Adipose tissue (tissue), 3 donors: ENCODE results near the gene DPYSL4. TPM values are rescaled to one million over a fixed set of nuclear protein-coding genes. Genes with fewer than 3 reads are reported as not detected.
"Not testable (repeated sequence)": the region's sequence is repeated elsewhere in the genome, so short reads cannot be mapped to it uniquely, and the experiment has no call there.

Source experiments
- H3K27ac ChIP-seq: one replicate; pipeline ENCODE4 v1.5.1; 2013; ENCODE audit warnings: low read depth, low read length
- WGBS, 3 donors: extraction: QIAGEN DNeasy Blood & Tissue Kit; methylation state at CpG; one replicate each; pipeline ENCODE4 v1.1.7; 2013; 5-methylcytosine and 5-hydroxymethylcytosine counted together
- polyA plus RNA-seq, 3 donors: library from polyadenylated mRNA; stranded (reverse); fragments of 200-250 nt; gene quantifications; one replicate each; pipeline ENCODE4 v1.2.3, GENCODE V29; 2013
- donor health status: healthy with polysubstance abuse.
- donor health status: Bipolar disorder and iron deficiency.
- donor health status: healthy.

The DPYSL4 gene
- polyA plus RNA-seq, 3 donors = 0.54 to 0.82 (median 0.67) TPM

DNA sequence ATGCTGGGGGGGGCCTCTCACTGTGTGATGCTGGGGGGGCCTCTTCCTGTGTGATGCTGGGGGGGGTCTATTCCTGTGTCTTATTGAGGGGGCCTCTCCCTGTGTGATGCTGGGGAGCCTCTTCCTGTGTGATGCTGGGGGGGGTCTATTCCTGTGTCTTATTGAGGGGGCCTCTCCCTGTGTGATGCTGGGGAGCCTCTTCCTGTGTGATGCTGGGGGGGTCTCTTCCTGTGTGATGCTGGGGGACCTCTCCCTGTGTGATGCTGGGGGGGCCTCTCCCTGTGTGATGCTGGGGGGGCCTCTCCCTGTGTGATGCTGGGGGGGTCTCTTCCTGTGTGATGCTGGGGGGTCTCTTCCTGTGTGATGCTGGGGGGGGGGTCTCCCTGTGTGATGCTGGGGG lies 26.5 kb upstream of the DPYSL4 start:
- not testable (repeated sequence) for H3K27ac ChIP-seq

GRCh38 chr10:132160834-132161622 lies 25.7 kb upstream of the DPYSL4 start:
- WGBS, 3 donors = 81 to 88% (median 85%) methylated on average over 1 to 4 of the region's 4 CpGs

DNA sequence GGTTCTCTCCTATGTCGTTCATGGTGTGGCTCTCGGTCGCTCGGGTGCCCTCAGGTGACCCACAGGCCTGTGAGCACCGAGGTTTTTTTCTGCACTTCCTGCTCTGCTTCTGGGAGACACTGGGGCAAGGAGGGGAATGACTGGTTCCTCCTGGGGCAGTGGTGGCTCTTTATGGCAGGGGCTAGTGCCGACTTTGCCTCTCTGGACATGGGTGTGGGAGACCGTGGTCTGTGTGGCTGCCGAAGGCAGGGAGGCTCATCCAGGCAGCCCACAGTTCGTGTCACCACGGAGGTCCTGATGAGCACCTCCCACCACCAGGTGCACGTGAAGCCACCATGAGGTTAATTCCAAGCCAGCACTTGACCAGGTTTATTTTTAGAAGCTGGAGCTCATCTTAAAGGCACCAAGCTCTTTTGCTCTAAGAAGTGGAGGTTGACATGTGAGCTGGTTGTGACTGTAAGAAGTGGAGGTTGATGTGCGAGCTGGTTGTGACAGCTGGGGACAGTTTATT lies 24.7 kb upstream of the DPYSL4 start:
- no peak overlapping the region for H3K27ac ChIP-seq
- 46 to 48% (median 46%) methylated on average over 12 of the region's 12 CpGs for WGBS, 3 donors

More at GRCh38 chr10:132160834-132161622, 25.7 kb upstream of the DPYSL4 start:
- not testable (repeated sequence) for H3K27ac ChIP-seq

GRCh38 chr10:132162590-132163277 lies 24.0 kb upstream of the DPYSL4 start:
- H3K27ac ChIP-seq = no peak overlapping the region
- 33 to 58% (median 44%) methylated on average over 10 of the region's 10 CpGs for WGBS, 3 donors

GRCh38 chr10:132163278-132163765 lies 23.4 kb upstream of the DPYSL4 start:
- no peak overlapping the region for H3K27ac ChIP-seq
- 33 to 55% (median 35%) methylated on average over 14 to 16 of the region's 16 CpGs for WGBS, 3 donors

DNA sequence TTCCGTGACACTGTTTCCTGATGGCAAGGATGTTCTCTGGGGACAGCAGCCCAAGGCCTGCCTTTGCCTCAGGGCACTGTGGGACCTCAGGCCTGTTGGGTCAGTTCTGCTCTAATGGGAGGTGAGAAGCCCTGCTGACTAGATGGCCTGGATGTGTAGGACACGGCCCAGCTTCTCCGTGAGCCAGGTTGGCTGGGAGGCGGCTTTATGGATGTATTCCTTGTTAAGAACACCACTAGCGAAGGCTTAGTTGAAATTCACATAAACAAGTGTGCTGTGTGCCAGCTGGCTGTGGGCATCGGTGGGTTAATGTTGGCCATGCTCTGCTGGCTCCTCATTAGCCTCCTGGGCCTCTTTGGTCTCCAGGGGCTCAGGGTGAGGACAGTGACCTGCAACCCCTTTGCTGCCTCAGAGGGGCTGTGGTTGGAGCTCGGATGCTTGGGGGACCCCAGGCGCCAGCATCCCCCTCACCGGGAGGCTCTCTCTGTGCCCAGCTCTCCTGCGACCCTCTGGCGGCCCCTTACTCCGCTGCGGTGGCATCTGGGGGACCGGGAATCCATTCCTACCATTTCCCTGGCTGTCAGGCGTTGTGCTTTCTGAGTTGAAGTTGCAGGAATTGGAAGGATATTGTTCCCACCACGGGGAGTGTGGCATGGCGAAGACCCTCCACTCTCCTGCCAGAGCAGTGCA lies 22.8 kb upstream of the DPYSL4 start:
- no peak overlapping the region for H3K27ac ChIP-seq
- 79 to 82% (median 81%) methylated on average over 17 of the region's 17 CpGs for WGBS, 3 donors

- no peak overlapping the region for H3K27ac ChIP-seq
- 45 to 64% (median 58%) methylated on average over 20 of the region's 20 CpGs for WGBS, 3 donors
Observed at GRCh38 chr10:132164761-132165278, 21.9 kb upstream of the DPYSL4 start.

DNA sequence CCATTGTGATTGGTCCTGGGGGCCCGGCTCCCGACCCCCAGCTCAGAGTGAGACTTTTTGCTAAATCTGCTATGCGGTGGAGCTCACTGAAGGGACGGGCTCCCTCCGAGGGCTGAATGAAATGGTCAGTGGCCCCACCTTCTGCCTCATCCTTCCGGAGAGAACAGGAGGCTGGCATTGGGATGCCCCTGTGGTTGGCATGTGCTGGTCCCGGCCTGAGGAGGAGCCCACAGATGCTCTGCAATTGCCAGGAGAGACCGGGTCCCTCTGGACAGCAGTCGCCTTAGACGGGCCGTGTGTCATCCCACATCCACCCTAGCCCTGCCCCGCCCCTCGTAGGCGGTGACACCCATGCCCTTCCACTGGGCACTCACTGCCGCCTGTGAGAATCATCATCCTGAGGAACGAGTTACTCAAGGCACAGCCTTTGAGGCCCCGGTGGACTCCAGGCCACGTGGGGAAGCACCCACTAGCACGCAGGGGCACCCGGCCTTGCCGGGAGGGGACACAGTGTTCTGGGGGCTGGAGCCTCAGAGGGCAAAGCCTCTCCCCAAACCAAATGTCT lies 21.2 kb upstream of the DPYSL4 start:
- WGBS, 3 donors = 82 to 90% (median 90%) methylated on average over 21 of the region's 21 CpGs
- H3K27ac ChIP-seq = no peak overlapping the region

- H3K27ac ChIP-seq = no peak overlapping the region
- WGBS, 3 donors = 82 to 89% (median 86%) methylated on average over 23 of the region's 23 CpGs
Observed at GRCh38 chr10:132166216-132166950, 20.4 kb upstream of the DPYSL4 start.

DNA sequence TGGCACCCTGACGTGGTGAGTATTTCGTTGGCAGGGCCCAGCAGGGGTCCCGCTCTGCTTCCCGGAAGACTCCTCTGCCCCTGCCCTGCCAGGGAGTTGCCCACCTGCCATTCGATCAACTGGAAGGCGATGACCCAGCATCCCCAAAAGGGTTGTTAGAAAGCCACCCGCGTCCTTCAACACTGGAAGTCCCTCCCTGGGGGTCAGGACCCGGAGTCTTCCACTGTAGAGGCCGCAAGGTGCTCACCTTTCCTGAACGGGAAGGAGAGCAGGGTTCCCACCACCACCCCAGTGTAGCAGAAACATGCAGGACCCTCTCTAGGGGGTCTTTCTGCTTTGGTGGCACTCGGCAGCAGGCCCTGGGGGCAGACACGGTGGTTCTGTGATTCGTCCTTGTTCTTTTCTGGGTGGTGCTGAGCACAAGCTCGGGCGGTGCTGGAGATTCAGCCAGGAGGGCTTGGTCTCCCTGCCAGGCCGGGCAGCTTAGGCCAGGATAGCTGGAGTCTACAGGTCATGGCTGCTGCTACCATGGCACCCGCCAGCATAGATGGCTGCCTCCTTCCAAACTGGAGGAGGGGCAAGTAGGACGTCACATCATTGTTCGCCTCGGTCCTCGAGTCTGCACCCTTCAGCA lies 19.6 kb upstream of the DPYSL4 start:
- no peak overlapping the region for H3K27ac ChIP-seq
- 85 to 91% (median 86%) methylated on average over 22 of the region's 22 CpGs for WGBS, 3 donors

GRCh38 chr10:132167976-132168375 lies 18.8 kb upstream of the DPYSL4 start:
- H3K27ac ChIP-seq = no peak overlapping the region
- WGBS, 3 donors = 82 to 88% (median 88%) methylated on average over 17 of the region's 17 CpGs

DNA sequence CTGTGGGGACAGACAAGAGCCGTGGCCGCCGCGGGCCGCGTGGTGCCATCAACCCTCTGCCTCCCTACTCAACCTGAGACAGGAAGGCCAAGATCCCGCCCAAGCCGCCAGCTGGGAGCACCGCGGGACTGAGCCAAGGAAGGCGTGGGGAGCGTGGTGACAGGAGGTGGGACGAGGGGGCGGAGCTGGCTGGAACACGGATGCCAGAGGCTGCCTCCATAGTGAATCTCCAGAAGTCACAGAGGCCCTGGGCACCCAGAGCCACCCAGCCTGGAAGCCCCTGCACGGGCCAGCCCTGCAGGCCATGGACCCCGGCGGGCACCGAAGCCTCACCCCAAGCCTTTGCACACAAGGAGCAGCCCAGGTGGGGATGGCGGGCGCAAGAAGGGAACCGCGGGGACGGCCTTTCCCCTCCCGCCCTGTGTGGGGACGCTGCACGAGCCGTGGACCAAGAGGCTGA lies 18.1 kb upstream of the DPYSL4 start:
- 76 to 81% (median 79%) methylated on average over 28 of the region's 28 CpGs for WGBS, 3 donors
- no peak overlapping the region for H3K27ac ChIP-seq

GRCh38 chr10:132169031-132169765 lies 17.6 kb upstream of the DPYSL4 start:
- 80 to 92% (median 90%) methylated on average over 34 to 42 of the region's 42 CpGs for WGBS, 3 donors

DNA sequence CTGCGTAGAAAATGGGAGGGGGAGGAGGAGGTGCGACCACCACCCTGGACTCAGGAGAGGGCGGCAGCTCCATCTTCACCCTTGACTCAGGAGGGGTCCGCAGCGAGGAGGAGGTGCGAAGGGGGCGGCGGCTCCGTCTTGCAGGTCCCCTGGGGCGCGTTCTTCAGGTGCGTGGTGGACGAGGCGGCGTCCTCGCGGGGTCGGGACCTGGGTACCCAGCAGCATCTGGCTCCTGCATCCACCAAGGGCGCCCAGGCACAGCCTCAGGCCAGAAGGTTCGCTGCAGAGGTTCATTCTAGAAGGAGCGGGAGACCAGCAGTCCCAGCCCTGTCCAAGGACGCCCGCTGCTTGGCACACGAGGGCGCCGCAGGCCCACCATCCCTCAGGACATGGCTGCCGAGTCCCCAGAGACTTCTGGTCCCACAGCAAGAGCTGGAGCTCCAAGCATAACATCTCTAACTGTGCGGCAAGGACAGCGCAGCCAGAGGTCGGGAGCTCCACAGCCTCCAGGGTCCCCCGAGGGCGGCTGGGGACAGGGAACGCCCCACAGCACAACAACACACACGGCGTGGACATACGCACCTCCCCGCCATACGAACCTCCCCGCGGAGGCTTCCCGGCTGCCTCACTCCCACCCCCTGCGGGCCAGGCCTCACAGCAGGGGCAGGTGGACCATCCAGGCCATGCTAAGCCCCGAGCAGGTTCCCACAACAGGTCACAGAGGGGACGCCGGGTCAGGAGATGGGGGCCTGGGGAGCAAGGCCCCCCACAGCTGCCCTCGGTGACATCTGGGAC lies 16.8 kb upstream of the DPYSL4 start:
- no peak overlapping the region for H3K27ac ChIP-seq
- WGBS, 3 donors = 80 to 91% (median 87%) methylated on average over 40 to 46 of the region's 46 CpGs

More at GRCh38 chr10:132169031-132169765, 17.6 kb upstream of the DPYSL4 start:
- no peak overlapping the region for H3K27ac ChIP-seq

DNA sequence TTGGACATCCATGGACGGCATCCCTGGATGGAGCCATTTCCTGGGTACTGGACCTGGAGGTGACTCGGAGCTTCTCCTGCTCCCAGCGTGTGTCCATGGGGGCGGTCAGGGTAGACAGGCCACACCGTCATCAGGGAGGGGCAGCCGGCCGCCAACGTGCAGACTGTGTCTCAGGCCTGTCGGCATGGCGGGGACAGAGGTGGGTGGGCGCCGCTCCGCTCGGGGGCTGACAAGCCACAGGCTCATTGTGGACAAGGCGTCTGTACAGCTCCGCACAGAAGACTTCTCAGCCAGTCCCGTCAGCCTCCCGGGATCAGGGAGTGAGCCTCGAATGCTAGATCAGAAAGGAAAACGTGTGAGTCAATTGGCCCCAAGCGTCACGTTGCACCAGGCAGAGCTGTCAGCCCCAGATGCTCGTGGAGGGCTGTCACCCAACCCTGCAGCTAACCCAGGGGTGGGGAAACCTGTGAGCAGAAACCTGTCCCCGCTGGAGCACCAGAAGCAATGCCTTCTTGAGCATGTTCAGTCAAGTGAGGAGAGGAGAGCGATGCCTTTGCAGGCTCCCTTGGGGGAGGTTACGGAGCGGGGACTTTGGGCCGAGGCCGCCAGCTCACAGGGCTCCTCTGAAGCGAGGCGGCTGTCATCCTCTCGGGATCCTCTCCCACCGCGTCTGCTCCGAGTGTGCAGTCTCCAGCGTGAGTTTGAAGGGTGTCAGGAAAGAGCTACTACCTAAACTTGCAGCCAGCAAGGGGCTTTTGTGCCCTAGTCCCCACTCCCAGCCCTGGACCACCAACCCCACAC lies 16.0 kb upstream of the DPYSL4 start:
- WGBS, 3 donors = 69 to 77% (median 76%) methylated on average over 29 to 36 of the region's 36 CpGs
- H3K27ac ChIP-seq = no peak overlapping the region
